NCI-H460 (cell line): ENCODE measurements around the gene PPP1R14D. TPM values are rescaled to one million over a fixed set of nuclear protein-coding genes. Genes with fewer than 3 reads are reported as not detected.
A peak's percentile ranks its signal among the peaks of the same experiment; 100 is the strongest.

Experiments
- DNase-seq: peaks from one replicate; pipeline ENCODE4 v3.0.0-alpha.2; 2016; ENCODE audit warnings: low read depth; ENCODE audit errors: extremely low read depth
- total RNA-seq: library from RNA; depleted of rRNA; stranded (reverse); fragments of >200 nt; shearing (Covaris generic); gene quantifications from 2 replicates; pipeline ENCODE4 v1.2.3, GENCODE V29; 2014

The PPP1R14D gene
- total RNA-seq, 1 experiment from 2014 or later, result not detected

DNA sequence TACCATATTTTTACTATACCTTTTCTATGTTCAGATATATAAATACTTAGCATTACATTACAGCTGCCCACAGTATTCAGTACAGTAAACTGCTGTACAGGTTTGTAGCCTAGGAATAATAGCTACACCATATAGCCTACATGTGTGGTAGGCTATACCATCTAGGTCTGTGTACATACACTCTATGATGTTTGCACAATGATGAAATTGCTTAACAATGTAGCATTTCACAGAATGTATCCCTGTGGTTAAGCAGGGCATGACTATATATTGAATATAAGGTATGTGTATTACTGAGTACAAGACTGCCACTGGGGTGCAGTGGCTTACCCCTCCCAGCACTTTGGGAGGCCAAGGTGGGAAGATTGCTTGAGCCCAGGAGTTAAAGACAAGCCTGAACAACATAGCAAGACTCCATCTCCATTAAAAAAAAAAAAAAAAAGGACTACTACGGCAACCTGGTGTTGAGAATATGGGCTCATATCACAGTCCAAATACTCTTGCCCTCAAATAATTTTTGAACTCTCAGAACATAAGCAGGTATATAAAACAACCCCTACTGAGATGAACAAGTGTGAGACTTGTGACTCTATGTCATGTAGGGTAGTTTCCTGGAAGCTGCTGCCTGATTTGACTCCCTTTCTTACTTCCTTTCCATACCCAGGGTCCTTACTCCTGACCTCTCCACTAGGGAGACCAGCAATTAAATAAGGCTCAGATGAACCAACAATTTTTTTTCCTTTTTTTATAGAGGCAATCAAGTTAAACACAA lies 4.8 kb downstream of the PPP1R14D start:
- DNase-seq, result no peak

DNA sequence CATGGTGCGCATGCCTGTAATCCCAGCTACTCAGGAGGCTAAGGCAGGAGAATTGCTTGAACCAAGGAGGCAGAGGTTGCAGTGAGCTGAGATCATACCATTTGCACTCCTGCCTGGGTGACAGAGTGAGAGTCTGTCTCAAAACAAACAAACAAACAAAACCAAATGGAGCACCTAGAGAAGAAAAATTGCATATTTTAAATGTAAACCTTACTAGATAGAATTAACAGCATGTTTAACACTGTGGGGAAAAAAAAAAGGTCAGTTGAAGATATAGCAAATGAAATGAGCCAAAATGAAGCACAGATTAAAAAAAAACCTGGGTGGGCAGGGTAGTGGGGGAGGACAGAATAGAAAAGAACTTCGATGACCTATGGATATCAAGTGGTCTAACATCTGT lies 7.3 kb downstream of the PPP1R14D start:
- DNase-seq, result no peak

DNA sequence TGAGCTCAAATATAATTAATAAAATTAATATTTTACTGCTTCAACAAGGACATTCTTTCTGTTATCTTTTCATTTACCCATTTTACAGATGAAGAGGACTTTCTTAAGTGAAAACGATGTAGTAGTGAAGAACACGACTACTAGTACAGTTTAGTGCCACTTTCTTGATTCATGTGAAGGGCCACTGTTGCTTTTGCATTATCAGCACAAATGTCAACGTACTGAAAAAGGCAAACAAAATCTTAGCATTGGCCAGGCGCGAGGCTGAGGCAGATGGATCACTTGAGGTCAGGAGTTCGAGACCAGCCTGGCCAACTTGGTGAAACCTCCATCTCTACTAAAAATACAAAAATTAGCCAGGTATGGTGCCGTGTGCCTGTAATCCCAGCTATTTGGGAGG lies 9.5 kb downstream of the PPP1R14D start:
- DNase-seq, result no peak

DNA sequence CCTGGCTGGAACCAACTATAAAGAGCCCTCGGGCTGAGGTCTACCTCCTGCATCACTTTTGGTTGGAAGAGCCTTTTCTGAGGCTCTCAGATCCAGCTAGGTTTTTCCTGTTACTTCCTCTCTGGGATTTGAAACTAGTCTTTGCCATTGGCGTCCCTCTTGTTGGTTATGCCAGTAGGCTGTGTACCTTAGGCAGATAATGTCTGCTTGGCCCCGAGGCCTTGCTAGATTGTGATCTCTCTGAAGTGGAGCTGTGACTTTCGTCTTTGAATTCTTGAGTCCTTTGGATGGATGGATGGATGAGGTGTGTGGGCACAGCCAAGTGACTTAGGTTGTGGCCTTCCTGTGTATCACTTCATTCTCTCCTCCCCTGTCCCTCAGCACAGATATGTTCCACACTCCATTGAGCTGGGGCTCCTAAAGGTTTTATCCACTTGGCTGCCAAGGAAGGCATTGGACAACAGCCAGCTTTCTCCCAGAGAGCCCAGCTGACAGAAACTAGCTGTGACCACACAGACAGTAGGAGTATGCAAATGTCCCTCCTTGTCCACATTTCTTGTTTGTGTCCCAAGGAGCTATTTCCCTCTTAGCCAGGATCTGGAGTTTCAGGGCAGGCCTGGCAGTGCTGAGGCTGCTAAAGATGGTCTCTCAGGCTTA lies 13.3 kb downstream of the PPP1R14D start:
- DNase-seq, result no peak

DNA sequence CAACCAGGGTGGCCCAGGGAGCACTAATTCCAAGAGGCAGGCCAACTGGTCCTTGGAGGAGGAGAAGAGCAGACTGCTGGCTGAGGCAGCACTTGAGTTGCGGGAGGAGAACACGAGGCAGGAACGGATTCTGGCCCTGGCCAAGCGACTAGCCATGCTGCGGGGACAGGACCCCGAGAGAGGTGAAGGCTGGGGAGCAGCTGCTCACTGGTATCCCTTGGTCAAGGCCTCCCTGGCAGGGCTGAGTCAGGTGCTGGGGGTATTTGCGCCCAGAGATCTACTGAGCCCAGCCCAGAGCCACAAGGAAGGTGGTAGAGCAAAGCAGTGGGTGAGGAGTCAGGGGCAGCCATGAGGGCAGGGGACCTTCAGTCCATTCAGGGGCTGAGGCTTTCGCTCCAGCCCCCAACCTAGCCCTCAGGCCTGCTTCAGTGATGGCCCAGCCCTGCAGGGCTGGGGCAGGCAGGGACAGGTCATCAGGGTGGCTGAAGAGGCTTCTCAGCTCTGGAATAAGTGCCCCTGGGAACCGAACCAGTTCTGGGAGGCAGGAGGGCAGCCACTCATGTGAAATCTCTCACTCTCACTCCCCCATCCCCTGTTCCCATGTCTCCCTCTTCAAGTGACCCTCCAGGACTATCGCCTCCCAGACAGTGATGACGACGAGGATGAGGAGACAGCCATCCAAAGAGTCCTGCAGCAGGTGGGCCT lies 15.6 kb downstream of the PPP1R14D start:
- DNase-seq, result no peak

DNA sequence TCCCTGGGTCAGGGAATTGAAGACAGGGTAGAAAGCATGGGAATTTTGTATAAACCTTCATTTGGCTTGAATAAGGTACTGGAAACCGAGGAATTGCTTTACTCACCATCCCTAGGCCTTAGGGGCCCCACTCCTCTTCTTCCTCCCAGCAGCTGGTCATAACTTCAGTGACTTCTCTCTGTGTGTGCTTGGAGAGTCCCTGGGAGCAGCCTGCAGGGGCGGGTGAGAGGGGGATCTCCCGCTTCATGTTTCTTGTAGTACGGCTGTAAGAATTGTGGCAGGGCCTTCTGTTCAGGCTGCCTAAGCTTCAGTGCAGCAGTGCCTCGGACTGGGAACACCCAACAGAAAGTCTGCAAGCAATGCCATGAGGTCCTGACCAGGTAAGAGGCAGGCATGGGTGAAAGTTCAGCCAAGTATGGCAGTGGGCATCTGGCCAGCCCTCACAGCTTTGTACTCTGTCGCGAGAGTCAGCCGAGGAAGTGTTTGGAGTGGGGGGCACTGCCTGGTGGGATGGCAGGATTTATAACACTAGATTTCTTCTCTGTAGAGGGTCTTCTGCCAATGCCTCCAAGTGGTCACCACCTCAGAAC lies 19.6 kb downstream of the PPP1R14D start:
- no peak for DNase-seq

DNA sequence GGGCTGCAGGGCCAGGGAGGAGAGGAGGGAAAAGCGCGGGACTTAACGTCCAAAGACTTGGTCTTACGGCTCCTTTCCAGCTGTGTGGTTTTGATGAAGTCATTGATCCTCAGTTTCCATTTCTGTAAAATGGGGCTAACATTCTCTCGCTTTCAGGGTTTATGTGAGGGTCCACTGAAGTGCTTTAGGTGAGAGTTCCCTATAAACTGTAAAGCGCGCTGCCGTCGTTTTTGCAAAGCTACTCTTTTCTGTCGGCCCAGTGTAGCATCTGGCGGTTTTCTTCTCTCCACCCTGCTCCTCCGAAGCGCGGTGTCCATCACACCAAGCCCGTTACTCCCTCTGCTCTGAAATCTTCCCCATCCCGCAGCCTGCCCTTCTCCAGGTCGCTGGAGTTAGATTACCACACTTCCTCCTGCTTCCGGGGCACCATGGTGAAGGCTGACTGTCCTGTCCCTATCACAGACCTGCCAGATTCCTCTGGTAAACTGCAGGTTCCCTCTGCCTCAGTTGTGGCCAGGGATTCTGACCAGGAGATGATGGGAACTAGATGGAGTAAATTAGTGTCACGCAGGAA lies 20.5 kb downstream of the PPP1R14D start:
- DNase-seq, result no peak

DNA sequence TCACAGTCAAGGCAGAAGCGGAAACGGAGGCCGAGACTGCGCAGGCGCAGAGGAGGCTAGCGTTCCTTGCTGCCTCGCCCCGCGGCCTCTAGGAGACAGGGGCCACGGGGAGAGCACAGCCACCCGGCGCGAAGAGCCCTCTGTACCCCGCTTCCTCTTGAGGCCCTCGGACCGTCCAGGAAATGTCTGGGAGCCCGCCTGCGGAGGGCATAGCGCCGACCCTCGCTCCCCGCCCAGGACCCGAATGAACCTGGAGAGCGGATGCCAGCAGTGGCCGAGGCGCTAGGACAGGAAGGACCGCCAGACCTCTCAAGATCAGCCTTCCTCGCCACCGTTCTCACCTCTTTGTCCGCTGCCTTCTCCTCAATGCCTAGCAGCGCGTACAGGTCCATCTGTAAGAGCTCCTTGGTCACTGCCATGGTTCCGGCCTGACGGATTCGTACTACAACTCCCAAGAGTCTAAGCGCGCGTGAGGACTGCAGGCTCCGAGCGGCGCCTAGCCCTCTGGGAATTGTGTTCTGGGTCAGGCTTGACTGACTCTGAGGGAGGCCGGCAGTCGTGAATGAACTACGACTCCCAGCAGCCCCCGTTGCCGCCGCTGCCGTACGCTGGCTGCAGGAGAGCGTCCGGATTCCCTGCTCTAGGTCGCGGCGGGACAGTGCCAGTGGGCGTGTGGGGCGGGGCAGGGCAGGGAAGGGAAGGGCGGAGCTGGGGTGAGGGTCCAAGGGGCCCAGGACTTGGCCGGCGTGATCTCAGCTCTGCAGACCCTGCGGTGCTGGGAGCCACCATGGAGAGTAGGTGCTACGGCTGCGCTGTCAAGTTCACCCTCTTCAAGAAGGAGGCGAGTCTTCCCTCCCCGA lies 21.2 kb downstream of the PPP1R14D start, which contains the start of the genes DNAJC17 and ZFYVE19:
Gene DNAJC17 (minus strand): TSS at position 446 of the 860 bp plus-strand sequence. CDS start 27 bp downstream, at position 419.
Gene ZFYVE19 (plus strand): TSS at position 62 of the 860 bp plus-strand sequence. CDS start 501 bp downstream, at position 563.
- DNase-seq, result peak; percentile 97

DNA sequence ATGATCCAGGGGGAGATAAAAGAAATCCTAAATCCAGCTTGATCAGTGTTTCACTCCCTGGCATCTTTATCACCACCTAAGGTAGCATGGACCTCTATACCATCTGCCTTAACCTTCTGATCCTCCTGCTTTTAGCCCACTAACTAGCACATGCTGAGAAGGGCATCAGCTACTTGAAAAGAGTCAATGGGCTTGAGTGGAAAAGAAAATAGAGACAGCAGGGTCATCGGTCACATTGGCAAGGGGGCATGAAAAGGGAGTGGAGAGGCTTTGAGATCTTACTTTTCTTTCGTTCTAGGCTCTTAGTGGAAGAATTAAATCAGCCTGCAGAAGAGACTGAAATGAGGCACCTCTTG lies 21.9 kb downstream of the PPP1R14D start:
- no peak for DNase-seq

DNA sequence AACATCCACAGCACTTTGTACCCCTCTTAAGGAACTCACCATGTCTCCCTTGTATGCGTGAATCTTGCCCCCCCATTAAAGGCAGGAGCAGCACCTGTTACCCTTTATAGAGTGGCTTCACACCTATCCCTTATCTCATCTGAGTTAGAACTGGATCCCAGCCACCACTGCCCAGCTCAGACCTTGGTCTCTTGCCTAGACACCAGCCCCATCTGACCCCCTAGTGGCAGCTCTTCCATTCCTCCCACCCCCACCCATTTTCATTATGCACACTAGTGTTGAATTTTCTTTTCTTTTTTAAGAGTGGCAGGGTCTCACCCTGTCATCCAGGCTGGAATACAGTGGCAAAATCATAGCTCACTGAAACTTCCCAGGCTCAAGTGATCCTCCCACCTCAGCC lies 24.8 kb downstream of the PPP1R14D start:
- no peak for DNase-seq

DNA sequence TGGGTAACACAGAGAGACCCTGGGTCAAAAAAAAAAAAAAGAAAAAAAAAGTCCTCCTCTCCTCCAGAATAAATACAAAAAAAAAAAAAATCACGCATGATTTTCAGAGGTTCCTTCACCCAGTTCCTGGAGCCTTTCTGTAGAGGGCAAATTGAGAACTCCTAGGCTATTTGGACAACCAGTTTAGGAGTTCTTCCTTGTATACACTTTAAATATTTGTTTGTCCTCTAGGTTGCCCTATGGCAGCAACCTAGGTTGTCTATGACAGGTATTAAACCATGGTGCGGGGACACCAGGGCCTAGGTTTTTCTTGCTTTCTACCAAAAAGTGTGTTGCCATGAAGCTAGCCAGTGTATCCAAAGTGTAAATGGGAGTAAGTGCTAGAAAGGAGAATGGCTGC lies 25.4 kb downstream of the PPP1R14D start:
- no peak for DNase-seq

DNA sequence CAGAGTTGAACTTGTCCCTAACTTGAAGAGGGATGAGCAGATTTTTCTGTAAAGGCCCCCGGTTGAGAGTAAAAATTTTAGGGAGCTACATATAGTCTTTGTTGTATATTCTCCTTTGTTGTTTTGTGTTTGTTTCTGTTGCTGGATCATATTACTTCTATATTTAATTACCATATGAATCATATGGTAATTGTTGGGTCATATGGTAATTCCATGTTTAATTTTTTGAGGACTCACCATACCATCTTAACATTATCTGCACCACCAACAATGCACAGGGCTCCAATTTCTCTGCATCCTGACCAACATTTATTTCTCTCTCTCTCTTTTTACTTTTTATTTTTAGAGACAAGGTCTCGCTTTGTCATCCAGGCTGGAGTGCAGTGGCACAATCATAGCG lies 29.0 kb downstream of the PPP1R14D start:
- DNase-seq, result no peak

DNA sequence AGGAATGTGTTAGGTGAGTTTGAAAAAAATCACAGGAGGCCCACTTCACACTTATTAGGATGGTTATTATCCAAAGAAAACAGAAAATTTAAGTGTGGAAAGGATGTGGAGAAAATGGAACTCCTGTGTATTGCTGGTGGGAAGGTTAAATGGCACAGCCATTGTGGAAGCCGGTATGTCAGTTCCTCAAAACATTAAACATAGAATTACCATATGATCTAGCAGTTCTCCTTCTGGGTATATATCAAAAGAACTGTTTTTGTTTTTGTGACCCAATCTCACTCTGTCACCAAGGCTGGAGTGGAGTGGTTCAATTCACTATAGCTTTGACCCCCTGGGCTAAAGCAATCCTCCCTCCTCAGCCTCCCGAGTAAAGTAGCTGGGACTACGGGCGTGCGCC lies 32.0 kb downstream of the PPP1R14D start:
- no peak for DNase-seq

DNA sequence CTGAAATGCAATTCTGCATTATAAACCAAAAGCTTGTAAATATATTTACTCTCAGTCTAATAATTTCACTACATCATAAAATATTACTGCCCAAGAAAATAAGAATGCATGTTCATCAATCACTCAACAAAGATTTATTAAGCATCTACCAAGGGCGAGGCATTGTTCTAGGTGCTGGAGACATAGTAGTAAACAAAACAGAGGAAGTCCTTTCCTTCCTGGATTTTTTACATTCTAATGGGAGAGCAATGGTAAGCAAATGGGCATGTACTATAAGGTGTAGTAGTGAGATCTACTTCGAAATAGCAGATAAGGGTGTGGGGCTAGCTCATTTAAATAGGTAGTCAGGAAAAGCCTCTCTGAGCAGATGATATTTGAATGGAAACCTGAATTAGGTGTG lies 32.5 kb downstream of the PPP1R14D start:
- DNase-seq, result no peak

DNA sequence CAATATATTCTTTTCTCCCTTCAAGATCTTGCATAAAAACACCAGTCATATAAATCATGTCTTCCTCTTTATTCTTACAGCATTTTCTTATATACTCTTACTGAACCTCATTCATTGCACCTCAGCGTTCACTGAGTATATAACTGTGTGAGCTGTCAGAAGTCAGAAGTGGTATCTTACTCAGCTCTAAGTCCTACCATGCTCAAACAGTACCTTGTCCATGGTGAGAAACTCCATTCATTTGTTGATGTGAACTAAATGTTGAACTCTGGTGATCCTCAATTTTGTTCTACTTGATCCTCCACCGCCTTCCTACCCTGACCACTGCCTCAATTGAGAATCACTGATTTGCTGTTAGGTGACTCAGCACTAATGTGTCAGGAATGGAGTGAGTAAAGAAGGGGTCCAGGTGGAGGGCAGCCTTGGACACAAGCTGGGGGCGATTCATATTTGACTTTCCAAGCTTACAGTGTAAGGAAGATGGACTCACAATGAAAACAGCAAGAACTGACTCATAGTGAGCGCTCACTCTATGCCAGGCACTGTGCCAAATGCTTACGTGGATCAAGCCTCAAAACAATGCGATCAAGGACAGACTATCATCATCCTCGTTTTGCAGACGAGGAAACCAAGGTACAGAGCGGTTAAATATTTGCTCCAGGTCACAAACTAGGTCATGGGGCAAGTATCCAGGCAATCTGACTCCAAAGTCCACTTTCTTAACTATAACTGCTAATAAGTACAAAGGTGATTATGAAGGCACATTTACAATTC lies 35.1 kb downstream of the PPP1R14D start:
- peak; percentile 82 for DNase-seq

DNA sequence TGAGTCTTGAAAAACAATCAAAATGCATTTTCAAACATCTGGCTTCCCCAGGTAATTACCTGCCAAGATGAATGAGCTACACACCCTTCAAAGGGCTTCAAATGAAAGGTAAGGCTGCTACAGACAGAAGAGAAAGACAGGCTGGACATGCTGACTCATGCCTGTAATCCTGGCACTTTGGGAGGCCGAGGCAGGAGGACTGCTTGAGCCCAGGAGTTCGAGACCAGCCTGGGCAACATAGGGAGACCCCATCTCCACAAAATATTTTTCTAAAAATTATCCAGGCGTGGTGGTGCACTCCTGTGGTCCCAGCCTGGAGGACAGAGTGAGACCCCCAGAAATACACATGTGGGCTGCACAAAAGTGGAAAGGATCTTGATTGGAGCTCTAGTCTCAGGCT lies 36.1 kb downstream of the PPP1R14D start:
- no peak for DNase-seq

DNA sequence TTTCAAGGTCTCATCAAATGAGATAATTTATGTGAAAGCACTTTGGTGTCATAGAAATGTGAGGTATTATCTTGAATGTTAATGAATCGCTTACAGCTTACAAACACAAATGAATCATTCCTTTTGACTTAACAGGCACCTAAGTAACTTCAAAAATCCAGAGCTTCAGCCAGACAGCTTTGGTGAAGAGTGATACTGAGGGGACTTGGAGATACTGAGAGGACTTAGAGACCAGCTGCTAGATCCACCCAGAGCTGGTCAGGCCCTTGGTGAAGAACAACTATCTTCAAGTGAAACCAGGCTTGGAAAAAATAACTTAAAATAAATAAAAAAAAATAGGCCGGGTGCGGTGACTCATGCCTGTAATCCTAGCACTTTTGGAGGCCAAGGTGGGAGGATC lies 37.8 kb downstream of the PPP1R14D start:
- no peak for DNase-seq

DNA sequence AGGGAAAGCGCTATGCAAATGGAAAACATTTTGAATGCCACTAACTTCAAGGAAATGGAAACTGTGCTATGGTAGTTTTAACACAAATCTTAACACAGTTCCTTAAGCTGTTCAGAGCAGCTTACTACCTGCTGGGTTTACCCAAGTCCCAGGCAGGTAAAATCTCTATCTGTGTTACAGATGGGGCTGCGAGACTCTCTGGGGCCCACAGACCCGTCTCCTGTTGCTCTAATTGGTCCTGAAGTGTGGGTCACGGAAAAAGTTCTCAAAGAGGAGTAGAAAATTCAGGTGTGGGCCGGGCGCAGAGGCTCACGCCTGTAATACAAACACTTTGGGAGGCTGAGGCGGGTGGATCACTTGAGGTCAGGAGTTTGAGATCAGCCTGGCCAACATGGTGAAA lies 38.5 kb downstream of the PPP1R14D start:
- no peak for DNase-seq

DNA sequence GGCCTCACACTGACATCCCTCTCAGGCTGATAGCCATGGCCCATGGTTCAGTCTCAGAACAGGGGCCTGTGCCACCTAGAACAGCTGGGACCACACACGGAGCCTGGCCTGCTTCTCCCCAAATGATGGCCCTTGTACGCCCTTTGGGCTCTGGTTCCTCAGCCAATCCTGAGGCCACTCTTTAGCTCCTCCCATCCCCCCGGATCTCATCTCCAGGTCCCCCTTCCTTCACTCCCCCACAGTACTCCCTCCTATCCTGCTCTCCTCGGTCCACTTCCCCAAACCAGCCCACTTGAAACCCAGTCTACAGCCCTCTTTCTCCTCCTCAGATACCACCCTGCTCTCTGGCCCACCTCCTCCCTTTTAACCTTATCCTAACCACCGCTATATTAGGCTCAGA lies 39.4 kb downstream of the PPP1R14D start:
- no peak for DNase-seq
